BJ (cell line): ENCODE results near the gene ZNF883. TPM values are rescaled to one million over a fixed set of nuclear protein-coding genes. Genes with fewer than 3 reads are reported as not detected.
A peak's percentile ranks its signal among the peaks of the same experiment; 100 is the strongest.

Experiments used
- CTCF ChIA-PET: fragments of 350-600 bp; formaldehyde crosslinking; extraction: SDS; loops from one replicate; lab custom pipeline; 2021; ENCODE audit warnings: antibody characterized with exemption, inconsistent platforms; lab: Yijun Ruan, JAX
- POLR2A ChIA-PET: fragments of 300-600 bp; sonication (Branson Sonifier 250); formaldehyde crosslinking; extraction: SDS; loops from one replicate; lab custom pipeline; 2021; ENCODE audit warnings: antibody characterized with exemption; lab: Charles Lee
- DNase-seq: peaks from one replicate; pipeline ENCODE4 v3.0.0-alpha.2; 2011; ENCODE audit warnings: low read depth
- H3K27me3 ChIP-seq: 2 replicates; pipeline ENCODE4 v1.6.0; 2011; ENCODE audit warnings: low read length; ENCODE audit not compliant: control insufficient read depth, insufficient read depth
- H3K36me3 ChIP-seq: 2 replicates; pipeline ENCODE4 v1.5.1; 2011; ENCODE audit warnings: low read length; ENCODE audit not compliant: control insufficient read depth, insufficient read depth
- H3K4me3 ChIP-seq: 2 replicates; pipeline ENCODE4 v1.5.1; 2011; ENCODE audit warnings: low read depth, mild to moderate bottlenecking, control low read depth, low read length
- polyA plus RNA-seq: library from polyadenylated mRNA; depleted of rRNA; stranded (reverse); fragments of >200 nt; gene quantifications from 2 replicates; pipeline ENCODE4 v1.2.3, GENCODE V29; 2011
- TF ChIP-seq, protein P1 (sequence below): IDR thresholded peaks from 2 replicates; pipeline ENCODE4 v1.5.1; 2011; ENCODE audit warnings: low read depth, mild to moderate bottlenecking, control low read depth, inconsistent platforms, low read length, moderate library complexity; ENCODE audit not compliant: insufficient read depth

The ZNF883 gene
- polyA plus RNA-seq, 1 experiment: 0.53 TPM

DNA sequence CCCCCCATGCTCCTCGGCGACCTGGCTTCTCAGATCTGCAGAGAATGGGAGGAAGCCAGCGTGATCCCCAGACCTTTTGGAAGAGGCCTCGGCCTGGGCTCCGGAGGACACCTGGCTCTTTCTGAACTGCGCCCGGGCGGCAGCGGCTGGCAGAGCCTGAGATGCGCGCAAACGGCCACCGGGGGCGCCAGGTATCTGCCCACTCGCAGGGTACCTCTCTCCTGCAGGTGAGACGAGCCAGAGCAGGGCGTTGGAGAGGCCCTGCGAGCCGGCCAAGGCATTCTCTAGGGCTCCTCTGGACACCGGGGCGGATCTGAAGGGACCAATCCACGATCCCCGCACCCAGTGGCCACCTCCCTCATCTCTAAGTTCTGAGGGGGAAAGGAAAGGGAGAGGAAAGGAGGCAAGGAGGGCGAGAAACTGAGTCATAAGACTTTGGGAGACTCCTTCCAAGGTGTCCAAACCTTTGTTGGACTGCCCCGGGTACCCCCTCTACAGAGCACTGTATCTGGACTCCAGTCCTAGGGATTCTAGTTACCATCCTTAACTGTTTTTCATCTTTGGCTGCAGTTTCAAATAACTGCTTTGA is 66.3 kb downstream of the ZNF883 start:
- no peak overlapping the region for H3K4me3 ChIP-seq
- no peaks in the 10 kb centered on the region for H3K36me3 ChIP-seq
- H3K27me3 ChIP-seq: no peaks in the 10 kb centered on the region; the same call in 1 of the 2 replicates
- ChIA-PET CTCF (no interaction called here), POLR2A (no interaction called here)
- TF ChIP-seq, protein P1, sequence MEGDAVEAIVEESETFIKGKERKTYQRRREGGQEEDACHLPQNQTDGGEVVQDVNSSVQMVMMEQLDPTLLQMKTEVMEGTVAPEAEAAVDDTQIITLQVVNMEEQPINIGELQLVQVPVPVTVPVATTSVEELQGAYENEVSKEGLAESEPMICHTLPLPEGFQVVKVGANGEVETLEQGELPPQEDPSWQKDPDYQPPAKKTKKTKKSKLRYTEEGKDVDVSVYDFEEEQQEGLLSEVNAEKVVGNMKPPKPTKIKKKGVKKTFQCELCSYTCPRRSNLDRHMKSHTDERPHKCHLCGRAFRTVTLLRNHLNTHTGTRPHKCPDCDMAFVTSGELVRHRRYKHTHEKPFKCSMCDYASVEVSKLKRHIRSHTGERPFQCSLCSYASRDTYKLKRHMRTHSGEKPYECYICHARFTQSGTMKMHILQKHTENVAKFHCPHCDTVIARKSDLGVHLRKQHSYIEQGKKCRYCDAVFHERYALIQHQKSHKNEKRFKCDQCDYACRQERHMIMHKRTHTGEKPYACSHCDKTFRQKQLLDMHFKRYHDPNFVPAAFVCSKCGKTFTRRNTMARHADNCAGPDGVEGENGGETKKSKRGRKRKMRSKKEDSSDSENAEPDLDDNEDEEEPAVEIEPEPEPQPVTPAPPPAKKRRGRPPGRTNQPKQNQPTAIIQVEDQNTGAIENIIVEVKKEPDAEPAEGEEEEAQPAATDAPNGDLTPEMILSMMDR: no peak
- no peak for DNase-seq

DNA sequence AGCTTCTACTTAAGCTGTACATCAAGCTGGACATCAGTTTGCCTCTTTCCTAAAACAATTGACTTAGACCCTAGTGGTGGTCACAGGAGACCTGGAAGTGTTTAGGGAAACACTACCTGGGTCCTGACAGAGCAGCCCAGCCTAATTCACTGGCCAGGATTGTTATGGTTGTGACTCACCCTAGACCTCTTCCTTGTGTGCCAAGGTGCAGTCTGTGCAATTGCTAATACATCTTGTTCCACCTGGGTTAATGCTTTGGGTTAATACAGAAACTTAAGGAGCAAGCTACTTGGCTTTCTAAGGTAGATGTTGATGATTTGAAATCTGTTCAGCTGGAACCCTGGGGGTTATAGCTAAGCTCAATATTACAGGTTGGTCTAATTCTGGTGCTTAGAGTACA is 72.6 kb downstream of the ZNF883 start:
- Histone ChIP-seq H3K36me3 (no peaks in the 10 kb centered on the region), H3K27me3 (peaks cover 2% of the 10 kb centered on the region; the same call in 1 of the 2 replicates), H3K4me3 (no peak overlapping the region)
- ChIA-PET POLR2A (no interaction called here), CTCF (interaction anchor here (1.0 kb wide), 1 partner anchor 10 kb away, joined by 3 read pairs; no protein-coding TSS in a partner anchor)
- TF ChIP-seq, protein P1: no peak
- DNase-seq: no peak

GRCh38 chr9:112933696-112934095 is 78.3 kb downstream of the ZNF883 start:
- CTCF ChIA-PET: interaction anchor here (1.5 kb wide), 1 partner anchor 13 kb away, joined by 4 read pairs; no protein-coding TSS in a partner anchor
- DNase-seq: no peak
- peaks cover 6% of the 10 kb centered on the region for H3K27me3 ChIP-seq
- POLR2A ChIA-PET: no interaction called here
- no peak overlapping the region for H3K4me3 ChIP-seq
- no peaks in the 10 kb centered on the region for H3K36me3 ChIP-seq
- TF ChIP-seq, protein P1: no peak

GRCh38 chr9:112925058-112925641 is 86.8 kb downstream of the ZNF883 start:
- no peak for DNase-seq
- Histone ChIP-seq H3K36me3 (no peaks in the 10 kb centered on the region), H3K4me3 (no peak overlapping the region), H3K27me3 (peaks cover 3% of the 10 kb centered on the region)
- ChIA-PET CTCF (interaction anchor here (0.9 to 1.0 kb wide), 2 partner anchors 21 to 187 kb away, joined by 3 read pairs; no protein-coding TSS in a partner anchor), POLR2A (no interaction called here)
- TF ChIP-seq, protein P1: peak; percentile 23; the same call in 1 of the 2 replicates

DNA sequence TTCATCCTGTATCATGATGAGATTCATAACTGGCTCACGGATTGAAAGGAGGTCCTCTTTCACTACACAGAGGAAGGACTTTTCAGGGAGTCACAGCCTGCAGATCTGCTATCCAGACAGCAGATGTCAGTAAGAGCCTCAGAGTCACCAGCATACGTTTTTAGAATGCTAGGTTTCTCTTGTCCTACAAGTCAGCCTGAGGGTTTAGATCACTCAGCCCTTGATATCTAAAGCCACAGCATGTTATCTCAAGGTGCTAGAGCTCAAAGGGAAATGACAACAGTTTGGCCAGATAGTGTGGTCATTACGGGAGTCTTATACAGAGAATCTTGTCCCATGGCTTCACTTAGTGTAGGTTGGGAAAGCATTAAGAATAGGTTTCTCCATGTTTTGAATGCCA is 90.4 kb downstream of the ZNF883 start:
- Histone ChIP-seq H3K27me3 (peaks cover 4% of the 10 kb centered on the region), H3K4me3 (no peak overlapping the region), H3K36me3 (no peaks in the 10 kb centered on the region)
- ChIA-PET POLR2A (no interaction called here), CTCF (interaction anchor here (1.5 to 2.4 kb wide), 3 partner anchors 9 to 80 kb away, joined by 3 to 7 read pairs (median 5); no protein-coding TSS in a partner anchor)
- DNase-seq: no peak
- TF ChIP-seq, protein P1: peak; percentile 63
